Frontal cortex (tissue), 4 donors: Measurements from ENCODE around the gene TAS2R7. TPM values are rescaled to one million over a fixed set of nuclear protein-coding genes. Genes with fewer than 3 reads are reported as not detected.
"Not testable (repeated sequence)": the region's sequence is repeated elsewhere in the genome, so short reads cannot be mapped to it uniquely, and the experiment has no call there.

Experiments
- DNase-seq, 2 donors: peaks; one replicate each; pipeline ENCODE4 v3.0.0; 2012; ENCODE audit warnings: low spot score in 2 of 2
- FAIRE-seq: peaks from 2 replicates; lab custom pipeline; 2012; peaks lifted over from hg19 to GRCh38; lab: Jason Lieb, UNC
- total RNA-seq: library from RNA; depleted of rRNA; stranded (reverse); fragments of >200 nt; gene quantifications from one replicate; pipeline ENCODE4 v1.2.3, GENCODE V29; 2014
- donor health status: control.
- donor health status: control.
- donor health status: control.

The TAS2R7 gene, protein sequence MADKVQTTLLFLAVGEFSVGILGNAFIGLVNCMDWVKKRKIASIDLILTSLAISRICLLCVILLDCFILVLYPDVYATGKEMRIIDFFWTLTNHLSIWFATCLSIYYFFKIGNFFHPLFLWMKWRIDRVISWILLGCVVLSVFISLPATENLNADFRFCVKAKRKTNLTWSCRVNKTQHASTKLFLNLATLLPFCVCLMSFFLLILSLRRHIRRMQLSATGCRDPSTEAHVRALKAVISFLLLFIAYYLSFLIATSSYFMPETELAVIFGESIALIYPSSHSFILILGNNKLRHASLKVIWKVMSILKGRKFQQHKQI
- total RNA-seq: 0.41 TPM

GRCh38 chr12:10802587-10802986 is at the start of gene TAS2R7:
Gene TAS2R7 (minus strand): TSS chr12:10802627. CDS start chr12:10802570, 57 bp downstream.
- no peak for FAIRE-seq
- no peak for DNase-seq

GRCh38 chr12:10851243-10851858 is 48.9 kb upstream of the TAS2R7 start:
- no peak for FAIRE-seq
- DNase-seq: no peak

- DNase-seq (no peak), FAIRE-seq (no peak)
These were observed 47.0 kb upstream of the TAS2R7 start, which contains the start of gene PRR4 for GRCh38 chr12:10849425-10849878. Gene PRR4 (minus strand): TSS chr12:10849475. CDS start chr12:10849437, 38 bp downstream.

GRCh38 chr12:10847744-10848143 is 45.3 kb upstream of the TAS2R7 start:
- no peak for FAIRE-seq
- DNase-seq: no peak

DNA sequence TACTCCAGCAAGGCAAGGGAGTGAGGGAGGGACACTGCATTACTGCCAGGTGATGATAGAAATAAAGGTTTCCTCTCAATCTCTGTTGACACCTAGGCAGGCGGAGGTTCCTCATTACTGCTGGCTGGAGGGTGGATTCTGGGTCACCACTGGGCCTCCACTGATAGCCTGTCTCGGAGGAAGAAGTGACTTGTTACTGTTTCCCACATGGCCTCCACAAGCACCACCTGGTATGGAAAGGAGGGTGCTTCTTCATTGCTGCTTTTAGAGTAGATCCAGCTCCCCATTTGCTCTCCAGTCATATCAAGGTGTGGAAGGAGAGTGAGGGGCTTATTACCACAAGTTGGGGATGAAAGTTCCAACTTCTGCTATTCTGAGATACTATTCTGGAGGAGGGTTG is 40.4 kb upstream of the TAS2R7 start:
- no peak for DNase-seq
- FAIRE-seq: no peak

DNA sequence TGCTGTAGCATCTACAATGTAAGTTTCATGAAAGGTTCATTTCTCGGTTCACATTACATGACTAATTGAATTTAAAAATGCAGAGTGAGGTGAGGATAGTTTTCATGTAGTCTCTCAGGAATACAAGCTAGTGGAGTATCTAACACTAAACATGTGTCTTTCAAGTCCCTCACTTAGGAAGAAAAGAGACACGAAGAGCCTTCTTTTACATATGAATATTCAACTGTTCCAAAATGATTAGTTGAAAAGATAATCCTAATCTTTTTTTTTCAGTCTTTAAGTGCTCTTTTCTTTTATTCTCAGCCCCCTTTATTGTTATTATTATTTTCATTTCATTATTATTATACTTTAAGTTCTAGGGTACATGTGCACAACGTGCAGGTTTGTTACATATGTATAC is 36.0 kb upstream of the TAS2R7 start:
- DNase-seq: no peak
- FAIRE-seq: no peak

DNA sequence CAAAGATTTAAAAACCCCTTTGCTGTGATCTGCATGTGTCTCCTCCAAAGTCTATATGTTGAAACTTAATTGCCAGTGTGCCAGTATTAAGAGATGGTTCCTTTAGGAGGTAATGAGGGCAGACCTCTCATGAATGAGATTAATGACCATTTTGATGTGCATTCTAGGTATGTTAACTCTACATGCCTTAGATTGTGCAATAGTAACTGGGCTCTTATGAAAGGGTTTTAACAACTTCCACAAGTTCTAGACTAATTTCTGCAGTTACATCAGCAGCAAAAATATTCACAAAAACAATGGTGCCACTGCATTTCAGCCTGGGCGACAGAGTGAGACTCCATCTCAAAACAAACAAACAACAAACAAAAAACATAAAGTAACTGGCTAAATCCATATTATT is 27.6 kb upstream of the TAS2R7 start:
- DNase-seq: no peak
- FAIRE-seq: no peak

GRCh38 chr12:10826258-10826657 is 23.8 kb upstream of the TAS2R7 start, which contains the start of gene TAS2R10:
Gene TAS2R10 (minus strand): TSS chr12:10826358. CDS start chr12:10826269, 89 bp downstream.
- FAIRE-seq: no peak
- no peak for DNase-seq

DNA sequence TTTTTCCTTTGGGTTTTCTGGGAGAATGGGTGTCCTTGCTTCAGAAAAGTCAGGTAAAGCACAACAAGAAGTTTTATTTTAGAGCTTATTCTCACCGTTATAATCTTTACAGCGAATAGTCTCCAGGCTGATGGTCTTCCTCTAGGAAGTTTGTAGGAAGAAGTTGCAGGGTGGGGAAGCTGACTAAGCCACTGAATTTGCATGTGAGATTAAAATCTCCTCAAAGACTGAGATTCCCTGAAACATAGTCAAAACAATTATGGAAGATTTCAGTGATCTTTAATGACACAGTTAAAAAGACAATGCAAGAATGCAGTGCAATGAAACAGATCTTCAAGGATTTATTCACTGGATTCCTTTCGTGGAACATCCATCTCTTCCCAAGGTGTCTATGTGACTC is 22.5 kb upstream of the TAS2R7 start:
- FAIRE-seq (no peak), DNase-seq (no peak)

DNA sequence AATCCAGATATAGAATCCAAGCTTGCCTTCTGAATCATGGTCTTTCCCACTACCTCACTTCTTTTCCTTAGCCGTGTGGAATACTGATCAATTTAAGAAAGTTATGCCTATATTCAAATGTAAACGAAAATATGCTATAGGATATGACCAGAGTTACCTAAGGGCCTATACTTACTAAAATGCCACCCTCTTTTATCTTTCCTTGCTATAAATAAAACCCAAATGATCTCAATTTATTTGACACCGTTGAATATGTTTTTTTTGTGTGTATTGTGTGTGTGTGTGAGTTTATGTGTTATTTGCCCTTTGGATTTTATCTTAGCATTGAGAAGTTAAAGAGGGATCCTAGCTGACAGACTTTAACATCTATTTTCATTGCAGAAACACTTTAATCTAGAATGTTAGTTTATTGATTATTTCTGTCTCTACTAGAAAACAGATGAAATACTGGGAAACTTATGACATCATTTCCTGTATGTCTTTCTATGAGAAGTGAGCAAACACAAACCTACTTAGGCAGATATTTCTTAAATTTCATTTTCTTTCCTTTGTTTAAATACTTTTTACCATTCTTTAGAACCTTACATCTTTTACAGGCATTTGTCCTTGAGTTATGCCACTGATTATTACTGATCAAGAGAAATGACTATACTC is 9.6 kb upstream of the TAS2R7 start:
- FAIRE-seq (no peak), DNase-seq (no peak)

- DNase-seq: no peak
- no peak for FAIRE-seq
These were observed 7.6 kb upstream of the TAS2R7 start, which contains the start of gene TAS2R9 for GRCh38 chr12:10810068-10810467. Gene TAS2R9 (minus strand): TSS chr12:10810168. CDS start chr12:10810075, 93 bp downstream.

- FAIRE-seq (no peak), DNase-seq (no peak)
These were observed 4.8 kb upstream of the TAS2R7 start, which contains the start of gene TAS2R8 for GRCh38 chr12:10807186-10807585. Gene TAS2R8 (minus strand): TSS chr12:10807286. CDS start chr12:10806980, 306 bp downstream.

GRCh38 chr12:10801741-10802140 is 686 bp downstream of the TAS2R7 start:
- DNase-seq (no peak), FAIRE-seq (no peak)

DNA sequence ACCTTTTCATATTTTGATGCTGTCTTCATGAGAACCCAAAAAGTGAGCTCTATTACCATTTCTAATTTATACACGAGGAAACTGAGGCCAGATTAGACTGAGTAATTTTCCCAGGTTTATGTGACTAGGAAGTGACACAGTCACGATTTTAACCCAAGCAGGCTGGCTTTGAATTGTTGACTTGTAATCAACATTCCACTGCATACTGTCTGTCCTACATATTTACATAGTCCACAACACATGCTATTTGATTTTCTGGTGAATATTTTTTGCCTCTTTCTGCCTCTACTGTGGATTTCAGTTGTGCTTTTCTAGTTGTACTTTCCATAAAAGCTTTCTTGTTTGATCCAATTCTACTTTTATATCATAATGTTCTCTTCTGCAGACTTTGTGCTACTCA is 8.2 kb downstream of the TAS2R7 start:
- FAIRE-seq (no peak), DNase-seq (no peak)

- not testable (repeated sequence) for FAIRE-seq, DNase-seq
These were observed 10.7 kb downstream of the TAS2R7 start for GRCh38 chr12:10791769-10792168.

DNA sequence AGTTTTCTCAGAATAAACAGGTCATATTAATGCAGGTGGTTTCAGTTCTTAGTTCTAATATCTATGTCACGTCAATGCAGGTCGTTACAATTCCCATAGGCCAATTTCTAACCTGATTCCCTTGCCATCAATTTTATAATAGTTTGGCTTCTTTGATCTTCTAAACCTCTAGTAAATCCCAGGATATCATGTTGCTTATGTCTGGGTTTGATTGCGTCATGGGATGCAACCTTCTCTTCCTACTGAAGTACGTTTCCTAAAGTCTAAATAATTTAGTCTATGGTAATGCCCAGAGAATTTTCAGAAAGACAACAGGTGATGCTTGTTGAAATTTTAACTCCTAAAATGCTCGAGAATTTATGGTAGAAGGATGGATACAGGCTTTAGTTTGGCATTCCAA is 19.2 kb downstream of the TAS2R7 start:
- FAIRE-seq: no peak
- DNase-seq: no peak

- DNase-seq: no peak
- FAIRE-seq: no peak
These were observed 23.3 kb downstream of the TAS2R7 start for GRCh38 chr12:10779103-10779502.

DNA sequence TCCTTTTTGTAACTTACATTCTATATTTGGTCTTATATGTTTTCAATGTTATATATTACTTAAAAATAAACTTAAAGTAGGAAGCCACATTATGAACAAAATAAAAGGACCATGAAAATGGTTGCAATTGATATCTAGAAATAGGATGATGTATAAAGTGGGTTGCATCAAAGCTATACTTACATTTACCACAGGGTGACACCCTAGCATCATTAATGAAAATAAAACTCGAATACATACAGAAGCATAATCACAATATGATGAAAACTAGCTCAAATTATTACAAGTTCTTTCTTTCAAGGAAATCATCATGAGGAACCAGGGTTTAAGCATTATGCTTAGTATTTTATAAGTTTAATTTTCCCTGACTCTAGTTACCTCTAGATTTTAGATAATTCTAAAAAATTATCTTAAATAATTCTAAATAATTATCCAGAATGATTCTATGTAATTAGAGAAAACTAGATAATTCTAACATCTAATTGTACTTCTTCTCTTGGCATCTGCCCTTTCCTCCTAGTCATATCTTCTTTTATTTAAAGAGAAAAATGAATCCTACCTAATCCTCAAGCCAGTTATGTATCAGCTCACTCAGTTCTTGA is 31.2 kb downstream of the TAS2R7 start:
- DNase-seq (peak; percentile 7 to 8), FAIRE-seq (peak; percentile 97)

GRCh38 chr12:10759657-10760056 is 42.8 kb downstream of the TAS2R7 start:
- DNase-seq (no peak), FAIRE-seq (no peak)

DNA sequence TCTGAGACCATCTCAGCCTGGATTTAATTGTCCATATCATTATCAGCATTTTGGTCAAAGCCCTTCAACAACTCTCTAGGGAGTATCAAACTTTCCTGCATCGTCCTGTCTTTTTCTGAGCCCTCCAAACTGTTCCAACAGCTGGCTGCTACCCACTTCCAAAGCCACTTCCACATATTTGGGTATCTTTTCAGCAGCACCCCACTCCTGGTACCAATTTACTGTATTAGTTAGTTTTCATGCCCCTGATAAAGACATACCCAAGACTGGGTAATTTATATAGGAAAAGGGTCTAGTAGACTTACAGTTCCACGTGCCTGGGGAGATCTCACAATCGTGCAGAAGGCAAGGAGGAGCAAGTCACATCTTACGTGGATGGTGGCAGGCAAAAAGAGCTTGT is 46.2 kb downstream of the TAS2R7 start:
- FAIRE-seq (no peak), DNase-seq (no peak)
